Ovary (tissue), 9 donors: ENCODE results near the gene WRNIP1. TPM values are rescaled to one million over a fixed set of nuclear protein-coding genes. Genes with fewer than 3 reads are reported as not detected.

Source experiments
- DNase-seq, 5 donors: peaks; one replicate each; pipeline ENCODE4 v3.0.0-alpha.2; 2019 to 2020
- H3K27ac ChIP-seq, 2 donors: fragments of 200-600 bp; one replicate each; pipeline versions ENCODE4 v1.5.1 to v1.8.0; 2019 to 2022
- H3K27me3 ChIP-seq: fragments of 200-600 bp; one replicate; pipeline ENCODE4 v1.8.0; 2022
- H3K36me3 ChIP-seq: fragments of 200-600 bp; sonication (generic); one replicate; pipeline ENCODE4 v1.5.1; 2019
- H3K4me1 ChIP-seq: one replicate; pipeline ENCODE4 v1.8.1; 2013; ENCODE audit warnings: mild to moderate bottlenecking, moderate library complexity; ENCODE audit not compliant: insufficient read depth
- H3K4me3 ChIP-seq: fragments of 200-600 bp; sonication (generic); one replicate; pipeline ENCODE4 v1.5.1; 2017
- H3K9me3 ChIP-seq, 2 donors: fragments of 200-600 bp in 1 of 2; sonication (generic) in 1 of 2; one replicate each; pipeline versions ENCODE4 v1.5.1 to v1.8.1; 2013 to 2019; ENCODE audit warnings: mild to moderate bottlenecking in 1 of 2, moderate library complexity in 1 of 2
- EP300 ChIP-seq: sonication (generic); formaldehyde crosslinking; IDR thresholded peaks from one replicate; pipeline ENCODE4 v1.6.1; 2017; ENCODE audit warnings: antibody characterized with exemption
- POLR2A ChIP-seq: fragments of 450-650 bp; IDR thresholded peaks from one replicate; pipeline ENCODE4 v1.6.1; 2017; ENCODE audit warnings: antibody characterized with exemption, mild to moderate bottlenecking, moderate library complexity
- WGBS, 3 donors: extraction: QIAGEN DNeasy Blood & Tissue Kit in 1 of 3; methylation state at CpG; one replicate each; pipeline versions ENCODE4 v1.1.5 to v1.1.7; 2013 to 2017; 5-methylcytosine and 5-hydroxymethylcytosine counted together
- intact Hi-C, 4 donors: fragments of 100-400 bp; cut with DNase I; formaldehyde crosslinking; loops; one replicate each; pipeline versions ENCODE4 v1.11.0 to v1.15.1; 2022 to 2023
- polyA plus RNA-seq, 2 donors: library from polyadenylated mRNA; stranded (reverse); fragments of 200-250 nt in 1 of 2; fragments of 350-450 nt in 1 of 2; fragmentation: Illumina TruSeq in 1 of 2; extraction: RNeasy Lipid Tissue Mini Kit (QIAGEN cat#74804) in 1 of 2; gene quantifications; one replicate each; pipeline ENCODE4 v1.2.3, GENCODE V29; 2013 to 2014
- total RNA-seq, 7 donors: library from RNA; depleted of rRNA in 2 of 7; stranded (reverse); fragments of >200 nt in 2 of 7; fragmentation: NEBNext Ultra II Directional in 3 of 7; extraction: Animal tissue kit (Norgen Biotek cat#: 25700) in 3 of 7; gene quantifications; one replicate each; pipeline versions ENCODE4 v1.1.0 to v1.2.4, GENCODE V29; 2016 to 2023
- TF ChIP-seq, protein P1 (sequence below), 3 donors: fragments of 450-650 bp in 2 of 3; fragments of 200-600 bp in 1 of 3; IDR thresholded peaks; one replicate each; pipeline versions ENCODE4 v1.5.1 to v1.8.0; 2016 to 2022; ENCODE audit warnings: antibody characterized with exemption in 3 of 3, mild to moderate bottlenecking in 1 of 3
- donor health status: DM: no; HTN: no; CAD: no; lungs with moderate emphysema.
- donor health status: DM: no; HTN: no; CAD: no.
- donor health status: Bipolar disorder and iron deficiency.
- donor health status: DM: yes; HTN: yes; CAD: no.
- donor health status: DM: no; HTN: no; CAD: no.
- donor health status: DM: yes; HTN: yes; CAD: no.

The WRNIP1 gene
- total and polyA plus RNA-seq, 9 donors = 30.4 to 73.4 (median 34.6) TPM

DNA sequence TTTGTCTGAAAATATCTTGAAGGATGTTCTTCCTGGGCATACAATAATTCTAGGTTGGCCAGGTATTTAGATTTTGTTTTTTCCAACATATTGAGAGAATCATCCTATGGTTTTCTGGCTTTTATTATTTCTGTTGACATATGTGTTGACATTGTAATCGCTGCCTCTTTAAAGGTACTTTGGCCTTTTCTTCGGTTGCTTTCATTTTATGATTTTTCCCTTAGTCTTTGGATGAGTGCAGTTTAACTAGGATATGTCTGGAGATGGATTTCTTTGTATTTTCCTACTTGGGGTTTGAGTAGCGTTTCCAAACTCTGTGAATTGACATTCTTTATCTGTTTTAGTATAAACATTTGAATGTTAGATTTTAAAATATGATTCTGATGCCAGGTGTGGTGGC is 65.0 kb downstream of the WRNIP1 start:
- intact Hi-C loops = no loop called here
- H3K4me3 ChIP-seq = no peak overlapping the region
- 82 to 89% (median 85%) methylated on average over 3 of the region's 3 CpGs for WGBS, 3 donors
- H3K4me1 ChIP-seq = no peaks in the 10 kb centered on the region
- no peak overlapping the region for H3K27ac ChIP-seq
- TF ChIP-seq POLR2A = no peak
- TF ChIP-seq, protein P1, sequence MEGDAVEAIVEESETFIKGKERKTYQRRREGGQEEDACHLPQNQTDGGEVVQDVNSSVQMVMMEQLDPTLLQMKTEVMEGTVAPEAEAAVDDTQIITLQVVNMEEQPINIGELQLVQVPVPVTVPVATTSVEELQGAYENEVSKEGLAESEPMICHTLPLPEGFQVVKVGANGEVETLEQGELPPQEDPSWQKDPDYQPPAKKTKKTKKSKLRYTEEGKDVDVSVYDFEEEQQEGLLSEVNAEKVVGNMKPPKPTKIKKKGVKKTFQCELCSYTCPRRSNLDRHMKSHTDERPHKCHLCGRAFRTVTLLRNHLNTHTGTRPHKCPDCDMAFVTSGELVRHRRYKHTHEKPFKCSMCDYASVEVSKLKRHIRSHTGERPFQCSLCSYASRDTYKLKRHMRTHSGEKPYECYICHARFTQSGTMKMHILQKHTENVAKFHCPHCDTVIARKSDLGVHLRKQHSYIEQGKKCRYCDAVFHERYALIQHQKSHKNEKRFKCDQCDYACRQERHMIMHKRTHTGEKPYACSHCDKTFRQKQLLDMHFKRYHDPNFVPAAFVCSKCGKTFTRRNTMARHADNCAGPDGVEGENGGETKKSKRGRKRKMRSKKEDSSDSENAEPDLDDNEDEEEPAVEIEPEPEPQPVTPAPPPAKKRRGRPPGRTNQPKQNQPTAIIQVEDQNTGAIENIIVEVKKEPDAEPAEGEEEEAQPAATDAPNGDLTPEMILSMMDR (IDR thresholded peaks at IDR 0.05) = no peak
- TF ChIP-seq EP300 = no peak
- no peaks in the 10 kb centered on the region for H3K36me3 ChIP-seq
- DNase-seq = no peak
- H3K9me3 ChIP-seq = no peaks in the 10 kb centered on the region
- H3K27me3 ChIP-seq = no peaks in the 10 kb centered on the region

DNA sequence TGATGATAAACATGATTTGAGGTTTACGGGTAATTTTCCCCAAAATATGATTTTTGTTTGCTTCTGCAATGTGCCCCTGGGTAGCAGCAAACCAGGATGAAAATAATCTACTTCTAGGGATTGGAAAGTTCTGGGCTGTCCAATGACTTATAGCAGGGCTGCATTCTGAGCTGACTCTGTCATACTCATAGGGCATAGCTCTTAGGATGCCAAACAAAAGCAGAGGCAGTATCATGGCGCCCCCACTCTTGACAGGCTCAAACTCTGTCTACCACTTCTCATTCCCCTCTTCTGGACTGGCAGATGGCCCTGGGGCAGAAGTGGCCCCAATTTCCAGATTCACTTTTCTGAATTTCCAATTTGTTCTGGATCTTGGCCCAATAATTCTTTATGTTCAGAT is 66.2 kb downstream of the WRNIP1 start:
- Histone ChIP-seq H3K9me3 (no peaks in the 10 kb centered on the region), H3K4me3 (no peak overlapping the region), H3K27me3 (no peaks in the 10 kb centered on the region), H3K4me1 (no peaks in the 10 kb centered on the region), H3K27ac (no peak overlapping the region), H3K36me3 (no peaks in the 10 kb centered on the region)
- no peak for DNase-seq
- whole genome bisulfite sequencing, 3 donors = 89 to 98% (median 94%) methylated on average over 2 of the region's 2 CpGs
- TF ChIP-seq EP300 = no peak
- TF ChIP-seq POLR2A = no peak
- TF ChIP-seq, protein P1 (IDR thresholded peaks at IDR 0.05) = no peak
- intact Hi-C loops = no loop called here

DNA sequence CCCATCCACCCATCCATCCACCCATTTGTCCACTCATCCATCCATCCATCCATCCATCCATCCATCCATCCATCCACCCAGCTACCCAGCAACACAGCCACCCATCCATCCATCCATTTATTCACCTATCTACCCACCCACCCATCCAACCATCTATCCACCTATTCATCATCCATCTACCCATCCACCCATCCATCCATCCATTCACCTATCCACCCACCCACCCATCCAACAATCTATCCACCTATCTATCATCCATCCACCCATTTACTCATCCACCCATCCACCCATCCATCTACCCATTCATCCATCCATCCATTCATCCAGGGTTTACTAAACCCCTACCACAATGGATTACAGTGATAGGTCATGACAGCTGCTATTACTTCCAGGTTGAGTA is 69.1 kb downstream of the WRNIP1 start:
- Histone ChIP-seq H3K4me1 (no peaks in the 10 kb centered on the region), H3K4me3 (no peak overlapping the region), H3K9me3 (no peaks in the 10 kb centered on the region), H3K36me3 (no peaks in the 10 kb centered on the region), H3K27me3 (no peaks in the 10 kb centered on the region), H3K27ac (no peak overlapping the region)
- intact Hi-C loops = no loop called here
- TF ChIP-seq, protein P1 (IDR thresholded peaks at IDR 0.05) = no peak
- TF ChIP-seq EP300 = no peak
- no peak for TF ChIP-seq POLR2A
- DNase-seq = no peak

Other genes starting within 250 kb of the WRNIP1 start
- under 1 TPM; 0.24 to 0.83 (median 0.50) TPM for gene MYLK4, start 14.5 kb upstream of the WRNIP1 start, total RNA-seq
- under 1 TPM; 0.38 to 0.52 TPM for gene MYLK4, start 14.5 kb upstream of the WRNIP1 start, polyA plus RNA-seq
- 10 to 100 TPM; 13.5 to 38.1 (median 27.7) TPM for gene SERPINB1, start 76.5 kb downstream of the WRNIP1 start, total RNA-seq
- 10 to 100 TPM; 25.9 to 57.0 TPM for gene SERPINB1, start 76.5 kb downstream of the WRNIP1 start, polyA plus RNA-seq
- gene SERPINB9, start 137.9 kb downstream of the WRNIP1 start, total RNA-seq = 10 to 100 TPM in 2 of 7 donors, 1 to 10 TPM in 5; 3.0 to 14.6 (median 3.8) TPM
- 1 to 10 TPM; 1.9 to 6.9 TPM for gene SERPINB9, start 137.9 kb downstream of the WRNIP1 start, polyA plus RNA-seq
- 100 to 1,000 TPM in 6 of 7 donors, 10 to 100 TPM in 1; 98.1 to 161 (median 156) TPM for gene SERPINB6, start 206.2 kb downstream of the WRNIP1 start, total RNA-seq
- 100 to 1,000 TPM; 138 to 252 TPM for gene SERPINB6, start 206.2 kb downstream of the WRNIP1 start, polyA plus RNA-seq
- 10 to 100 TPM; 16.2 to 41.1 (median 26.8) TPM for gene NQO2, start 234.5 kb downstream of the WRNIP1 start, total RNA-seq
- 10 to 100 TPM; 31.6 to 48.4 TPM for gene NQO2, start 234.5 kb downstream of the WRNIP1 start, polyA plus RNA-seq